H1 (cell line): ENCODE results near the gene ZMIZ1. TPM values are rescaled to one million over a fixed set of nuclear protein-coding genes. Genes with fewer than 3 reads are reported as not detected.

Source experiments
- CTCF ChIA-PET: fragments of 300-600 bp; sonication (Branson Sonifier 250); formaldehyde crosslinking; loops from one replicate; lab custom pipeline; 2021; ENCODE audit not compliant: partially characterized antibody; lab: Charles Lee
- POLR2A ChIA-PET: fragments of 300-600 bp; sonication (Branson Sonifier 250); formaldehyde crosslinking; loops from one replicate; lab custom pipeline; 2021; ENCODE audit warnings: inconsistent platforms; ENCODE audit not compliant: partially characterized antibody; lab: Charles Lee
- DNase-seq, 2 experiments: peaks; one replicate each; pipeline versions ENCODE4 v3.0.0 to v3.0.0-alpha.2; 2010 to 2022; ENCODE audit warnings: low spot score in 2 of 2, low read depth in 1 of 2, mixed read lengths in 1 of 2
- FAIRE-seq: peaks from 2 replicates; lab custom pipeline; 2011; peaks lifted over from hg19 to GRCh38; lab: Jason Lieb, UNC
- H2AFZ ChIP-seq: 2 replicates; pipeline ENCODE4 v1.8.1; 2012; ENCODE audit warnings: low read length, inconsistent platforms
- H2AK5ac ChIP-seq: 2 replicates; pipeline ENCODE4 v1.6.1; 2013; ENCODE audit warnings: low read depth, low read length
- H2BK120ac ChIP-seq: replicated peaks from 2 replicates; pipeline ENCODE3; 2013; ENCODE audit warnings: low read depth, low read length, inconsistent platforms
- H2BK12ac ChIP-seq: 2 replicates; pipeline ENCODE4 v1.6.1; 2013; ENCODE audit warnings: low read depth, low read length
- H2BK15ac ChIP-seq: 2 replicates; pipeline ENCODE4 v1.6.1; 2013; ENCODE audit warnings: low read length
- H2BK20ac ChIP-seq: 2 replicates; pipeline ENCODE4 v1.6.1; 2013; ENCODE audit warnings: low read length
- H2BK5ac ChIP-seq: 2 replicates; pipeline ENCODE4 v1.6.1; 2013; ENCODE audit warnings: low read depth, low read length
- H3K14ac ChIP-seq: 2 replicates; pipeline ENCODE4 v1.6.1; 2013; ENCODE audit warnings: inconsistent platforms; ENCODE audit not compliant: insufficient read length
- H3K18ac ChIP-seq: 2 replicates; pipeline ENCODE4 v1.6.1; 2013; ENCODE audit warnings: low read length; ENCODE audit errors: extremely low read depth
- H3K23ac ChIP-seq: 2 replicates; pipeline ENCODE4 v1.6.1; 2013; ENCODE audit warnings: inconsistent platforms; ENCODE audit not compliant: insufficient read length
- H3K23me2 ChIP-seq: 2 replicates; pipeline ENCODE4 v1.6.1; 2013; ENCODE audit warnings: low read depth, low read length
- H3K27ac ChIP-seq: 2 replicates; pipeline ENCODE4 v1.6.1; 2011; ENCODE audit warnings: low read depth, low read length, inconsistent platforms
- H3K27me3 ChIP-seq, 4 experiments: replicated peaks in 1 of 4; 1 replicate in 1 of 4; 2 replicates in 3 of 4; pipeline versions ENCODE4 v1.6.1 to v1.8.1; 2011 to 2013; ENCODE audit warnings: low read length in 3 of 4, mild to moderate bottlenecking in 3 of 4, inconsistent platforms in 2 of 4, mixed read lengths in 2 of 4, moderate library complexity in 1 of 4; ENCODE audit not compliant: control insufficient read depth in 3 of 4, insufficient read depth in 3 of 4; ENCODE audit errors: extremely low read depth in 1 of 4
- H3K36me3 ChIP-seq, 4 experiments: 2 replicates each; pipeline versions ENCODE4 v1.6.1 to v1.8.1; 2011 to 2013; ENCODE audit warnings: mild to moderate bottlenecking in 4 of 4, low read length in 3 of 4, moderate library complexity in 2 of 4, control low read depth in 1 of 4, inconsistent platforms in 1 of 4; ENCODE audit not compliant: insufficient read depth in 4 of 4, control insufficient read depth in 2 of 4
- H3K4ac ChIP-seq: replicated peaks from 2 replicates; pipeline ENCODE3; 2013; ENCODE audit warnings: low read length, low read depth, mixed read lengths, inconsistent platforms; ENCODE audit not compliant: insufficient read length
- H3K4me1 ChIP-seq, 4 experiments: replicated peaks in 1 of 4; 1 replicate in 1 of 4; 2 replicates in 3 of 4; pipeline versions ENCODE4 v1.6.1 to v1.8.1; 2011 to 2013; ENCODE audit warnings: low read length in 3 of 4, inconsistent platforms in 2 of 4, mixed read lengths in 1 of 4; ENCODE audit not compliant: insufficient read depth in 4 of 4, control insufficient read depth in 3 of 4
- H3K4me2 ChIP-seq, 2 experiments: 2 replicates each; pipeline versions ENCODE4 v1.6.1 to v1.8.1; 2011 to 2013; ENCODE audit warnings: low read depth in 2 of 2, low read length in 2 of 2, control low read depth in 1 of 2, inconsistent platforms in 1 of 2, mild to moderate bottlenecking in 1 of 2; ENCODE audit not compliant: insufficient read depth in 1 of 2
- H3K4me3 ChIP-seq, 4 experiments: fragments of 200-600, 300-600 bp in 1 of 4; sonication (generic), shearing (Covaris generic), sonication (Bioruptor Twin) in 1 of 4; 2 replicates each; pipeline versions ENCODE4 v1.5.1 to v1.8.1; 2011 to 2016; ENCODE audit warnings: low read length in 4 of 4, low read depth in 3 of 4, control low read depth in 2 of 4, inconsistent platforms in 2 of 4, mild to moderate bottlenecking in 2 of 4, mixed read lengths in 1 of 4, moderate library complexity in 1 of 4; ENCODE audit not compliant: insufficient read depth in 2 of 4; ENCODE audit errors: extremely low read depth in 1 of 4
- H3K56ac ChIP-seq: replicated peaks from 2 replicates; pipeline ENCODE3; 2013; ENCODE audit warnings: low read depth, mild to moderate bottlenecking, mixed read lengths, low read length, inconsistent platforms; ENCODE audit not compliant: insufficient read length
- H3K79me1 ChIP-seq: 2 replicates; pipeline ENCODE4 v1.6.1; 2013; ENCODE audit warnings: low read depth, low read length, control low read depth
- H3K79me2 ChIP-seq, 2 experiments: 2 replicates each; pipeline versions ENCODE4 v1.6.1 to v1.8.1; 2012 to 2013; ENCODE audit warnings: low read length in 2 of 2, mild to moderate bottlenecking in 2 of 2, inconsistent platforms in 1 of 2; ENCODE audit not compliant: insufficient read depth in 2 of 2, control insufficient read depth in 1 of 2
- H3K9ac ChIP-seq, 4 experiments: replicated peaks in 1 of 4; 1 replicate in 1 of 4; 2 replicates in 3 of 4; pipeline versions ENCODE4 v1.6.1 to v1.8.1; 2011 to 2013; ENCODE audit warnings: low read depth in 3 of 4, low read length in 3 of 4, control low read depth in 2 of 4, mild to moderate bottlenecking in 2 of 4, moderate library complexity in 2 of 4, inconsistent platforms in 1 of 4; ENCODE audit errors: extremely low read depth in 1 of 4
- H3K9me3 ChIP-seq, 2 experiments: 2 replicates each; pipeline versions ENCODE4 v1.6.1 to v1.8.1; 2012 to 2013; ENCODE audit warnings: mild to moderate bottlenecking in 2 of 2, moderate library complexity in 2 of 2, control low read depth in 1 of 2, inconsistent platforms in 1 of 2, low read depth in 1 of 2, low read length in 1 of 2, mixed read lengths in 1 of 2; ENCODE audit not compliant: insufficient read depth in 2 of 2
- H4K20me1 ChIP-seq, 2 experiments: replicated peaks in 1 of 2; 2 replicates each; pipeline versions ENCODE3 to v1.8.1; 2011 to 2013; ENCODE audit warnings: inconsistent platforms in 2 of 2, low read length in 2 of 2, mild to moderate bottlenecking in 1 of 2; ENCODE audit not compliant: insufficient read depth in 2 of 2, control insufficient read depth in 1 of 2
- H4K5ac ChIP-seq: 2 replicates; pipeline ENCODE4 v1.6.1; 2013; ENCODE audit warnings: low read length, low read depth, mixed read lengths, inconsistent platforms; ENCODE audit not compliant: insufficient read length
- H4K8ac ChIP-seq: 2 replicates; pipeline ENCODE4 v1.8.0; 2013; ENCODE audit warnings: mild to moderate bottlenecking, moderate library complexity, low read length, inconsistent platforms; ENCODE audit not compliant: insufficient read depth; ENCODE audit errors: extremely low read depth
- H4K91ac ChIP-seq: replicated peaks from 2 replicates; pipeline ENCODE3; 2013; ENCODE audit warnings: low read length, mixed read lengths, inconsistent platforms; ENCODE audit not compliant: insufficient read length
- CEBPB ChIP-seq: IDR thresholded peaks from 2 replicates; pipeline ENCODE4 v1.6.1; 2012; ENCODE audit warnings: low read depth, low read length
- EP300 ChIP-seq, 2 experiments: IDR thresholded peaks; 1 replicate in 1 of 2; 2 replicates in 1 of 2; pipeline ENCODE4 v1.6.1; 2011 to 2012; ENCODE audit warnings: low read depth in 2 of 2, low read length in 2 of 2, mild to moderate bottlenecking in 2 of 2, borderline replicate concordance in 1 of 2, inconsistent platforms in 1 of 2, moderate library complexity in 1 of 2
- FOSL1 ChIP-seq: IDR thresholded peaks from 2 replicates; pipeline ENCODE4 v1.6.1; 2011; ENCODE audit warnings: mild to moderate bottlenecking, low read depth, low read length, moderate library complexity; ENCODE audit not compliant: insufficient read depth
- GTF2F1 ChIP-seq: IDR thresholded peaks from 2 replicates; pipeline ENCODE4 v1.6.1; 2012; ENCODE audit warnings: low read depth, low read length, improper control_type of control experiment, borderline replicate concordance
- HDAC2 ChIP-seq, 2 experiments: fragments of 300-600 bp in 1 of 2; sonication (generic) in 1 of 2; IDR thresholded peaks; 2 replicates each; pipeline ENCODE4 v1.6.1; 2011 to 2012; ENCODE audit warnings: low read depth in 2 of 2, low read length in 2 of 2, mild to moderate bottlenecking in 2 of 2, moderate library complexity in 2 of 2, borderline replicate concordance in 1 of 2, inconsistent platforms in 1 of 2
- JUN ChIP-seq: IDR thresholded peaks from 2 replicates; pipeline ENCODE4 v1.6.1; 2011; ENCODE audit warnings: low read depth, mild to moderate bottlenecking, improper control_type of control experiment, low read length
- KDM5A ChIP-seq: fragments of 200-600 bp; IDR thresholded peaks from 2 replicates; pipeline ENCODE4 v1.7.1; 2012; ENCODE audit warnings: mild to moderate bottlenecking, low read length, inconsistent platforms, mixed read lengths
- MAX ChIP-seq: IDR thresholded peaks from 2 replicates; pipeline ENCODE4 v1.6.1; 2012; ENCODE audit warnings: inconsistent platforms
- NRF1 ChIP-seq: IDR thresholded peaks from 2 replicates; pipeline ENCODE4 v1.6.1; 2011; ENCODE audit warnings: mild to moderate bottlenecking, low read depth, low read length, improper control_type of control experiment
- RAD21 ChIP-seq, 2 experiments: IDR thresholded peaks in 1 of 2; conservative IDR thresholded peaks in 1 of 2; 2 replicates each; pipeline ENCODE4 v1.6.1; 2011; ENCODE audit warnings: low read depth in 2 of 2, low read length in 2 of 2, improper control_type of control experiment in 1 of 2, inconsistent platforms in 1 of 2, mild to moderate bottlenecking in 1 of 2, moderate library complexity in 1 of 2
- WGBS, 2 experiments: shearing (Covaris generic) in 1 of 2; methylation state at CpG; one replicate each; pipeline versions ENCODE4 v1.1.6 to v1.1.7; 2013 to 2015; ENCODE audit warnings: low lambda C conversion rate in 2 of 2, mixed read lengths in 2 of 2, inconsistent platforms in 1 of 2, low coverage in 1 of 2, missing lambda C conversion rate in 1 of 2; ENCODE audit not compliant: insufficient replicate concordance in 2 of 2, insufficient coverage in 1 of 2, insufficient read length in 1 of 2; ENCODE audit errors: extremely low coverage in 1 of 2, missing lambda C conversion rate in 1 of 2; 5-methylcytosine and 5-hydroxymethylcytosine counted together
- polyA plus RNA-seq, 7 experiments: library from polyadenylated mRNA; depleted of rRNA in 3 of 7; stranded (reverse) in 5 of 7; unstranded in 2 of 7; fragments of >200 nt in 5 of 7; fragments of 200-250 nt in 2 of 7; gene quantifications; 1 replicate in 5 of 7; 2 replicates in 1 of 7; 4 replicates in 1 of 7; pipeline versions ENCODE4 v1.2.1 to v1.2.3, GENCODE V29; 2011 to 2013; ENCODE audit warnings: missing spikeins in 2 of 7, mixed read lengths in 2 of 7
- total RNA-seq: library from RNA; stranded (reverse); fragmentation: NEBNext Ultra II Directional; extraction: Animal tissue kit (Norgen Biotek cat#: 25700); gene quantifications from 2 replicates; pipeline ENCODE4 v1.2.1, GENCODE V29; 2021

Gene ZMIZ1
- total and polyA plus RNA-seq, 2 of the 8 experiments (the other 6 are each of a cell fraction or from before 2014, with no cell fraction given): 8.1 to 28.0 TPM

GRCh38 chr10:79224992-79225391 lies 156.2 kb downstream of the ZMIZ1 start:
- H3K4me2 ChIP-seq: no peak overlapping the region
- H3K4me1 ChIP-seq: peaks cover 14 to 55% (median 44%) of the 10 kb centered on the region in 4 experiments
- no peak overlapping the region for H3K9ac ChIP-seq
- no peak for FAIRE-seq
- H4K20me1 ChIP-seq: peaks cover 2 to 4% of the 10 kb centered on the region in 2 experiments
- POLR2A ChIA-PET: interaction anchor here (1.5 kb wide), 1 partner anchor 68 kb away, joined by 4 read pairs; no protein-coding TSS in a partner anchor
- H3K23me2 ChIP-seq: no peaks in the 10 kb centered on the region; the same call in 1 of the 2 replicates
- H3K56ac ChIP-seq: no peak overlapping the region
- no peak overlapping the region for H3K14ac ChIP-seq
- no peak overlapping the region; the same call in 1 of the 2 replicates for H2AK5ac ChIP-seq
- peak overlapping the region; percentile 75; the same call in 1 of the 2 replicates for H2BK12ac ChIP-seq
- no peak overlapping the region for H2BK20ac ChIP-seq
- DNase-seq: no peak
- no peak overlapping the region for H4K5ac ChIP-seq
- H3K4ac ChIP-seq: peak overlapping the region; percentile 75
- H3K27me3 ChIP-seq: no peaks in the 10 kb centered on the region; a peak in 1 of 7 replicates
- H3K36me3 ChIP-seq: peaks cover 0 to 2% (median 0%) of the 10 kb centered on the region in 4 experiments; a peak in 2 of 8 replicates
- peak overlapping the region; percentile 19 for H4K91ac ChIP-seq
- TF ChIP-seq HDAC2 (IDR thresholded peaks at IDR 0.05; ENCODE audit: borderline replicate concordance in 1 of 2, low read depth in 2 of 2, low read length in 2 of 2) (no peak), CEBPB (no peak), FOSL1 (no peak), MAX (no peak), JUN (no peak), RAD21 (IDR thresholded peaks at IDR 0.05 in 1 of 2, conservative IDR thresholded peaks at IDR 0.05 in 1 of 2; ENCODE audit: low read depth in 2 of 2, low read length in 2 of 2) (no peak), GTF2F1 (no peak), KDM5A (no peak), NRF1 (no peak), EP300 (IDR thresholded peaks at IDR 0.05; ENCODE audit: borderline replicate concordance in 1 of 2, low read depth in 2 of 2, low read length in 2 of 2) (no peak)
- no peaks in the 10 kb centered on the region for H3K9me3 ChIP-seq
- H2AFZ ChIP-seq: no peak overlapping the region
- H2BK5ac ChIP-seq: 0 out of 2 replicates have a peak overlapping the region, but pooled peaks have one; percentile 39
- H3K23ac ChIP-seq: no peak overlapping the region
- no peak overlapping the region for H3K27ac ChIP-seq
- H2BK120ac ChIP-seq: no peak overlapping the region
- no peak overlapping the region; a peak in 1 of 8 replicates for H3K4me3 ChIP-seq
- no peaks in the 10 kb centered on the region for H3K79me2 ChIP-seq
- 91% methylated on average over 5 of the region's 5 CpGs; no CpG with 5 or more reads in 1 of the 2 experiments for WGBS, 2 experiments
- H3K18ac ChIP-seq: no peak overlapping the region
- CTCF ChIA-PET: no interaction called here
- H4K8ac ChIP-seq: no peak overlapping the region
- peaks cover 11% of the 10 kb centered on the region for H3K79me1 ChIP-seq
- H2BK15ac ChIP-seq: no peak overlapping the region
